ENCODE results near the gene FRMPD2.
A peak's percentile ranks its signal among the peaks of the same experiment; 100 is the strongest.

Gene FRMPD2

GRCh38 chr10:48274636-48275035 lies at the start of gene FRMPD2:
Gene FRMPD2, minus strand, starts transcription at chr10:48274696. Its CDS starts 129 bp downstream, at chr10:48274567.
- DNase-seq: no peak

GRCh38 chr10:48322017-48322416 lies 47.5 kb upstream of the FRMPD2 start:
- DNase-seq: no peak

- DNase-seq: no peak
These were observed 43.0 kb upstream of the FRMPD2 start for GRCh38 chr10:48317321-48317990.

- DNase-seq: no peak
These were observed 41.7 kb upstream of the FRMPD2 start for GRCh38 chr10:48316236-48316635.

GRCh38 chr10:48314107-48314506 lies 39.6 kb upstream of the FRMPD2 start:
- DNase-seq: no peak

GRCh38 chr10:48309711-48310226 lies 35.3 kb upstream of the FRMPD2 start:
- peak; percentile 6 for DNase-seq

GRCh38 chr10:48307711-48308018 lies 33.2 kb upstream of the FRMPD2 start:
- DNase-seq: peak; percentile 8

- DNase-seq: peak; percentile 24
These were observed 32.6 kb upstream of the FRMPD2 start for GRCh38 chr10:48306870-48307710.

- peak; percentile 88 for DNase-seq
These were observed 31.9 kb upstream of the FRMPD2 start, which contains the start of gene MAPK8 for GRCh38 chr10:48306265-48306869. Gene MAPK8, plus strand, starts transcription at chr10:48306677. Its CDS starts 94,984 bp downstream, at chr10:48401661.

- no peak for DNase-seq
These were observed 31.4 kb upstream of the FRMPD2 start for GRCh38 chr10:48305905-48306264.

GRCh38 chr10:48302515-48303476 lies 28.3 kb upstream of the FRMPD2 start:
- no peak for DNase-seq

- no peak for DNase-seq
These were observed 26.1 kb upstream of the FRMPD2 start for GRCh38 chr10:48300556-48300955.

GRCh38 chr10:48299692-48300091 lies 25.2 kb upstream of the FRMPD2 start:
- no peak for DNase-seq

- DNase-seq: no peak
These were observed 24.6 kb upstream of the FRMPD2 start for GRCh38 chr10:48299066-48299465.

- DNase-seq: no peak
These were observed 22.1 kb upstream of the FRMPD2 start for GRCh38 chr10:48296576-48297098.

GRCh38 chr10:48294431-48294830 lies 19.9 kb upstream of the FRMPD2 start:
- no peak for DNase-seq

- DNase-seq: no peak
These were observed 18.1 kb upstream of the FRMPD2 start for GRCh38 chr10:48292616-48293015.

GRCh38 chr10:48291190-48291589 lies 16.7 kb upstream of the FRMPD2 start:
- DNase-seq: no peak

- DNase-seq: no peak
These were observed 15.8 kb upstream of the FRMPD2 start for GRCh38 chr10:48290286-48290685.

- DNase-seq: peak; percentile 48
These were observed 15.2 kb upstream of the FRMPD2 start for GRCh38 chr10:48289501-48290238.

GRCh38 chr10:48288661-48289060 lies 14.2 kb upstream of the FRMPD2 start:
- DNase-seq: no peak

All from hematopoietic multipotent progenitor cell treated with erythropoietin and hydrocortisone succinate and interleukin-3 and kit ligand, for 8 days (in vitro differentiated cells).